ENCODE measurements around the gene AVPR2.

GRCh38 chrX:153871946-153872878 lies 32.3 kb upstream of the AVPR2 start:
- TF ChIP-seq TAF1 (IDR thresholded peaks at IDR 0.05; ENCODE audit: borderline replicate concordance, insufficient read depth, low read length), result no peak
- no peak for TF ChIP-seq POLR2AphosphoS5 (IDR thresholded peaks at IDR 0.05; ENCODE audit: low read depth, low read length)
- no peak for TF ChIP-seq SIN3A (IDR thresholded peaks at IDR 0.05; ENCODE audit: borderline replicate concordance, insufficient read depth, low read length)
- no peak for TF ChIP-seq REST (IDR thresholded peaks at IDR 0.05; ENCODE audit: insufficient read depth in 1 of 2, low read depth in 2 of 2, low read length in 2 of 2)
- no peak for TF ChIP-seq FOXP2 (optimal IDR thresholded peaks at IDR 0.05; ENCODE audit: borderline replicate concordance, extremely low read depth, extremely low read length, insufficient read depth)
